Measurements from ENCODE around the gene EXOC4.

The EXOC4 gene

DNA sequence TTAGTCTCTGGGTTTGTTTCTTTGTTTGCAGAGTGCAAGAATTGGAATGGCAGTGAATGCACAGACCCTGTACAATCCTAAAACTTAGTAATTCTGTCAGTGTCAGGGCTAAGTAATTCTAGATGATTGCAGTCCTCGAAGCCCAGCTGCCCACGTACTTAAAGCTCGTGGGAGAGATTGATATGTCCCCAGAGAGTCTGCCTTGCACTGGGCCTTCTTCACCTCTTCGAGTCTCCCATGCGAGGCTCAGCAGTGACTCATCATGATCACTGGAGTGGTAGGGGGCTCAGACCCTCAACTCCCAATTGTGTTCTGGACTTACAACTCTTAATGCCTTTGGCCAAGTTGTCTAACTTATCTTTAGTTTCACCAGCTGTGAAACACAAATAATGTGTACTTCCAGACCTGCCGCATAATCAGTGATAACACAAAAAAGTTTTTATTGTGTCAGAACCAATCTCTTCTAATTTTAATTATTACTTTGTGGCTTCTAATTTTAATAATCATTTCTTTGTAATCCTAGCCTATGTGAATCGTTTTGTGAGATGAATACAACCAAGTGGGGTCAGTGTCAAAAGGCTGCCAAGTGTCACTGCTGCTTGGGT is 528.7 kb downstream of the EXOC4 start:
- TF ChIP-seq CTCF (conservative IDR thresholded peaks at IDR 0.05; ENCODE audit: low read depth) = no peak
- DNase-seq (ENCODE audit: low spot score) = no peak
- CTCF ChIA-PET = no interaction called here
- no peak overlapping the region for H3K27ac ChIP-seq
- POLR2A ChIA-PET (ENCODE audit: low non-redundant PET) = no interaction called here

DNA sequence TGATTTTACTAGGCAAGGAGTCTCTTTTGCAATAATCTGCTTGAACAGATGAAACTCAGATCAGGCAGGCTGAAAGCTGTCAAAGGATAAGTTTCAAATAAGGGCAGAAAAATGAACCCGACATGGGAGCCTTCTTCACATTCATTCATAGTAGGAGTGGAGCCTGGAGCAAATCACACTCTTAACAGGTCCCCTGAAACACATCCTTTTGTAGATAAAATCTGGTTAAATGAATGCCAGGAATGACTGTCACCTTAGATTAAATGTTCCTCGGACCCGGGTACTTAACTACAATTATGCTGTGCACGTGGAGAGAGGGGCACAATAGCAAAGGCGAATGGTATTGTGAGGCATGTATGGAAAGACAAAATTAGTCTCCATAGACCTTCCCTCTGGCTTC is 529.6 kb downstream of the EXOC4 start:
- ChIA-PET POLR2A (ENCODE audit: low non-redundant PET) (no interaction called here), CTCF (no interaction called here)
- no peak for DNase-seq (ENCODE audit: low spot score)
- no peak overlapping the region for H3K27ac ChIP-seq
- TF ChIP-seq CTCF (conservative IDR thresholded peaks at IDR 0.05; ENCODE audit: low read depth) = no peak

DNA sequence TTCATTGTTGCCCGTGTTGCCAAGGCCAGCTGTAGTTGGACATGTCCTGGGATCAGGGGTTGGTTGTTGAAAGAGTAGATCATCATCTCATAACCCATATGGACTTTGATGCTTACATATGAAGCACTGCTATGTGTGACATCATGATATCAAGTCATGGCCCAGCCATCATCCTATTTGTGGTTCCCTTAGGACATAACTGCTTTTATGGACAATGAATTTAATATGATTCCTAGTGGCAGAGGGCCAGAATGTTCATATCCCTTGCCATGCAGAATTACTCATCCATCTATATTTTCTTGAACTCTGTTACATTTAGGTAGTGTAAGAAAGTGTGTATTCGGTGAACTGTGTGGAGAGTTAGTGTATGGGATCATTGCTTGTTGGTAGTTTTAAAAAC is 530.4 kb downstream of the EXOC4 start:
- ChIA-PET CTCF (no interaction called here), POLR2A (ENCODE audit: low non-redundant PET) (no interaction called here)
- no peak for TF ChIP-seq CTCF (conservative IDR thresholded peaks at IDR 0.05; ENCODE audit: low read depth)
- DNase-seq (ENCODE audit: low spot score) = no peak
- H3K27ac ChIP-seq = no peak overlapping the region

DNA sequence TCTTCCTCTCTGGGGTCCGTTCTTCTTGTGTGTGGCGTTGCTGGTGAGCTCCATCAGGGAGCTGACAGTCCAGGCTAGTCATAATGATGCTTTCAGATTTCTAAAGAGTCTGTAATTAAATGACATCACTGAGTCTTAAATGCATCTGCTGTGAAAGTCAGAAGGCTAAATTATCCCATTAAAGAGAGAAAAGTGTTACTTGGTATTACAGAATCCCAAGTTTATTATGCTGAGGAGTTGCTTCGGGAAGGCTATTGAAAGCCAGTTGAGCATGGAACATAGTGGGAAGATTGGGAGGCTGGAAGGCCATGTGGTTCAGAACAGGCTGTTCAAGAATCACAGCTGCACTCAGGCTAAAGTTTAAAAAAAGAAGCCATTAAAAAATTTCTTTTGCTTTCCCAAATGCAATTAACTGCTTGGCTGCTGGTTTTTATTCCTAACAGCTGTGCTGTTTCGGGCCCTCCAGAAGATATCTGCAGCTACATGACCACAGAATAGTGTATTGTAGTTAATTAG is 531.7 kb downstream of the EXOC4 start:
- no peak overlapping the region for H3K27ac ChIP-seq
- no peak for DNase-seq (ENCODE audit: low spot score)
- POLR2A ChIA-PET (ENCODE audit: low non-redundant PET) = no interaction called here
- CTCF ChIA-PET = interaction anchor here (0.6 kb wide), 1 partner anchor 99 kb away, joined by 3 read pairs; no protein-coding TSS in a partner anchor
- no peak for TF ChIP-seq CTCF (conservative IDR thresholded peaks at IDR 0.05; ENCODE audit: low read depth)

- no peak for DNase-seq (ENCODE audit: low spot score)
- ChIA-PET POLR2A (ENCODE audit: low non-redundant PET) (no interaction called here), CTCF (no interaction called here)
- no peak overlapping the region for H3K27ac ChIP-seq
- TF ChIP-seq CTCF (conservative IDR thresholded peaks at IDR 0.05; ENCODE audit: low read depth) = no peak
These were observed 533.6 kb downstream of the EXOC4 start for GRCh38 chr7:133786401-133786937.

DNA sequence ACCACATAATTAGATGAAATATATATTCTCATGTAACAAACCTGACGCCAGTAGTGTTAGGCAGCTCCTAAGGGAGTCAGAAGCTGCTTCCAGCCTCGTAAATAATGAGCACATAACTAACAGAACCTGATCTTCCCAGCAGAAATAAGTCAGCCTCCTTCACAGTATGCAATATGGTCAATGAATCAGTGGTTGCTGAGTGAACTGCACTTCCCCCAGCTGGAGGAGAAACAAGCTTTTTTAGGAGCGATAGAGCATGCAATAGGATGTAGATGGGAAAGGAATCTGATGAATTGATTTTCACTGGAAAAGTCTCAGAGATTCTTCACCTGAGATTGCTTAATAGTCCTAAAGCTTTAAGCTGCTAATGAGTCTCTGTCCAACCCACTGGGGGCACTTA is 537.1 kb downstream of the EXOC4 start:
- CTCF ChIA-PET = no interaction called here

More for the DNA sequence above, 537.1 kb downstream of the EXOC4 start:
- DNase-seq (ENCODE audit: low spot score) = no peak
- POLR2A ChIA-PET (ENCODE audit: low non-redundant PET) = no interaction called here
- TF ChIP-seq CTCF (conservative IDR thresholded peaks at IDR 0.05; ENCODE audit: low read depth) = no peak
- no peak overlapping the region for H3K27ac ChIP-seq

Data from RWPE1 (cell line).